HG02884 (cell line): ENCODE results near the gene BGN.

Experiments used
- ATAC-seq: cut with Tn5 transposase; IDR thresholded peaks from one replicate; pipeline ENCODE4 v1.9.1; 2021; ENCODE audit warnings: mild to moderate bottlenecking, moderate library complexity; ENCODE audit not compliant: unreplicated experiment

BGN gene

GRCh38 chrX:153481043-153481442 lies 13.7 kb upstream of the BGN start:
- ATAC-seq = no peak

- ATAC-seq = no peak
These were observed 12.3 kb upstream of the BGN start for GRCh38 chrX:153482376-153483015.

GRCh38 chrX:153485396-153486080 lies 9.2 kb upstream of the BGN start:
- no peak for ATAC-seq

DNA sequence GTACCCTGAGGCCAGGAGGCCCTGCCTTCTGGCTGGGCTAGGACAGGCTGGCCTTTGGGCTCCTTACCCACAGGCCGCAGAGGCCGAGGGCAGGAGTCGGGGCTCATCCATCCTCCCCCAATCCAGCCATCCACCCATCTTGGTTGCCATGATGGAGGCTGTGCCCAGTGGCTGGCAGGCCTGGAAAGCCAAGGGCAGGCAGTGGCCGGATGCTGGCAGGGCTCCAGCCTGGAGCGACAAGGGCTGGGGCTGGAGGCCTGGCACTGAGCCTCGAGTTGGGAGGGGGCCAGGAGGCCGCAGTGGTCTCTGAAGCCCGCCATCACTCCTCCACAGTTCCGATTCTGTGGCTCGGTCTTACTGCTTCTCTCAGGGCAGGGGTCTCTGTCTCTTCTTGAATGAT lies 8.6 kb upstream of the BGN start:
- no peak for ATAC-seq

- no peak for ATAC-seq
These were observed 7.1 kb upstream of the BGN start for GRCh38 chrX:153487590-153488071.

GRCh38 chrX:153488231-153488914 lies 6.4 kb upstream of the BGN start:
- no peak for ATAC-seq

- ATAC-seq = no peak
These were observed 4.4 kb upstream of the BGN start for GRCh38 chrX:153490217-153490930.

GRCh38 chrX:153491351-153491914 lies 3.3 kb upstream of the BGN start:
- no peak for ATAC-seq

DNA sequence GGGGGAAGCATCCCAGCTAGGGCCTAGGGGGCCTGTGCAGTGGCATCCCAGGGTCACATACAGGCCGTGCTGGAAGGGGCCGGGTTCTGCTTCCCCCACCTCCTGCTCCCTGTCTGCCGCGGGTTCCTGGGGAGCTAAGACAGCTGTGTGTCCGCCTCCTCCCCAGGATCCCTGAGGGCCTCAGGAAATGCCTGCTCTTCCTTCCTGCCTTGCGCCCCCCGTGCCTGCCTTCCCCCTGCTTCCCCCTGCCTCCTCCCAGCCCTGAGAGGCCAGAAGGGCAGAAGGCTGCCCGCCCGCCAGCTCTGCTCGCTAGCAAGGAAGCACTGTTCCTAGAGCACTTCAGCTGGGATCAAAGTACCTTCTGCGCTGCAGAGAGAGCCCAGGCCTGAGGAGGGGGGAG lies 2.9 kb upstream of the BGN start:
- no peak for ATAC-seq

- ATAC-seq = no peak
These were observed 2.2 kb upstream of the BGN start for GRCh38 chrX:153492543-153492942.

GRCh38 chrX:153493085-153493484 lies 1.7 kb upstream of the BGN start:
- ATAC-seq = no peak

GRCh38 chrX:153494061-153494460 lies 719 bp upstream of the BGN start:
- no peak for ATAC-seq

GRCh38 chrX:153495362-153495751 lies 577 bp downstream of the BGN start:
- no peak for ATAC-seq

DNA sequence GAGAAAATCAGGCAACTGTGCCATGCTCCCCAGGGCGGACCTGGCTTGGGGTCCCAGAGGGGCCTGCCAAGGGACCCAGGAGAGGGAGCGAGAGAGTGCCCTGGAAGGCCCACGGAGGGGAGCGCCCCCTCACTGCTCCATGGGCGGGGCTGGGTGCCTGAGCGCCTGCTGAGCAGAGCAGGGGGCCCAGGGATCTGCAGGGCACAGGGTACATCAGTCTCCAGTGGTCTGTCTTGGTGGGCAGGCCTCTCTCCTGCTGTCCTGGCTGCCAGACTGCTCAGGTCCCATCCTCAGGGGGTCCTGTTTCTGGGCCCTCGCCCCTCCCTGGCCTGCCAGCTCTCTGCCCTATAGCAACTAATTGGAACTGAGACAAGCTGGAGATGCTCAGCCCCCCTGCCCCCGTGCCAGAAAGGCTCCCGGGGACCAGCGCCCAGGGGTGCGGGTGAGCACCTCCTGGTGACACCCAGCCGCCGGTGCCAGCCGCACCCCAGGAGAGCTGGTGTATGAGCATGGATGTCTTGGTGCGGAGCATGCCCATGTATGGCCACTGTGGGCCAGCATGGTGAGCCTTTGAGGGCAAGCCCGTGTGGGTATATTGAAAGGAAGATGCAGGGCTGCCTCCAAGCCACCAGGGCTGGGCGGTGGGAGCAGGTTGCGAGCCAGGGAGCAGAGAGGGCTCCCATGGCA lies 1.3 kb downstream of the BGN start:
- ATAC-seq = no peak

- no peak for ATAC-seq
These were observed 1.8 kb downstream of the BGN start for GRCh38 chrX:153496590-153496959.

DNA sequence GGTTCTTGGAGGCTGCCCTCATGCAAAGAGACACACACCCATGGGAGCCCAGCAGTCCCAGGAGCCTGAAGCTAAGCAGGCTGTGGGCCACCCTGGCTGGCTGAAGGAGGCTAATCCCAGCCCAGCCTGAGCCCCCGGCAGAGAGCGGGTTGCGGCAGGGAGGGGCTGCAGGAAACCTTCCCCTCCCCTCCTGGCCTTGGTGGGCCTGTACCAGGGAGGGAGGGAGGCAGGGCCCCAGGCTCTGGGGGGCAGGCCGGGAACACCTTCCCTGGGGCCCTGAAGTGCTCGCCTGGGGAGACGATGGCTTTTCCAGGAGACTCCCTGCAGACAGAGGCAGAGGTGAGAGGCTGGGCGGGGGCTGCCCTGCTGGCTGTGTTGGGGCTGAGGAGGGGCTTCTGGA lies 3.7 kb downstream of the BGN start:
- ATAC-seq = no peak

- no peak for ATAC-seq
These were observed 4.6 kb downstream of the BGN start for GRCh38 chrX:153499341-153499740.

- no peak for ATAC-seq
These were observed 5.1 kb downstream of the BGN start for GRCh38 chrX:153499876-153500275.

- ATAC-seq = no peak
These were observed 6.0 kb downstream of the BGN start for GRCh38 chrX:153500676-153501280.

GRCh38 chrX:153501530-153501929 lies 6.8 kb downstream of the BGN start:
- no peak for ATAC-seq
